ENCODE results near the gene TAAR6.
A peak's percentile ranks its signal among the peaks of the same experiment; 100 is the strongest.
"Not testable (repeated sequence)": the region's sequence is repeated elsewhere in the genome, so short reads cannot be mapped to it uniquely, and the experiment has no call there.

TAAR6 gene

GRCh38 chr6:132530293-132530974, 39.7 kb upstream of the TAAR6 start:
- no peak overlapping the region for H3K4me3 ChIP-seq (replicated peaks in 1 of 2; ENCODE audit: low read depth in 2 of 2, low read length in 2 of 2)
- peak; percentile 77 for DNase-seq (ENCODE audit: low read depth in 2 of 2)
- TF ChIP-seq CTCF (IDR thresholded peaks at IDR 0.05; ENCODE audit: low read depth, low read length): peak; percentile 64

GRCh38 chr6:132534546-132534945, 35.6 kb upstream of the TAAR6 start:
- not testable (repeated sequence) for DNase-seq (ENCODE audit: low read depth in 2 of 2); H3K4me3 ChIP-seq (replicated peaks in 1 of 2; ENCODE audit: low read depth in 2 of 2, low read length in 2 of 2)

- H3K4me3 ChIP-seq (replicated peaks in 1 of 2; ENCODE audit: low read depth in 2 of 2, low read length in 2 of 2): no peak overlapping the region
- no peak for TF ChIP-seq CTCF (IDR thresholded peaks at IDR 0.05; ENCODE audit: low read depth, low read length)
- no peak for DNase-seq (ENCODE audit: low read depth in 2 of 2)
Measured at GRCh38 chr6:132537145-132537544, 33.0 kb upstream of the TAAR6 start.

- no peak for DNase-seq (ENCODE audit: low read depth in 2 of 2)
- no peak for TF ChIP-seq CTCF (IDR thresholded peaks at IDR 0.05; ENCODE audit: low read depth, low read length)
- no peak within 1 kb of the TSS for H3K4me3 ChIP-seq (replicated peaks in 1 of 2; ENCODE audit: low read depth in 2 of 2, low read length in 2 of 2)
Measured at GRCh38 chr6:132537977-132538376, 32.1 kb upstream of the TAAR6 start, which contains the start of gene TAAR9. TAAR9 (plus strand) TSS chr6:132538277; CDS start chr6:132538290, 13 bp downstream.

- TF ChIP-seq CTCF (IDR thresholded peaks at IDR 0.05; ENCODE audit: low read depth, low read length): no peak
- H3K4me3 ChIP-seq (replicated peaks in 1 of 2; ENCODE audit: low read depth in 2 of 2, low read length in 2 of 2): no peak overlapping the region
- DNase-seq (ENCODE audit: low read depth in 2 of 2): no peak
Measured at GRCh38 chr6:132544826-132545225, 25.3 kb upstream of the TAAR6 start.

- DNase-seq (ENCODE audit: low read depth in 2 of 2): no peak
- no peak overlapping the region for H3K4me3 ChIP-seq (replicated peaks in 1 of 2; ENCODE audit: low read depth in 2 of 2, low read length in 2 of 2)
- no peak for TF ChIP-seq CTCF (IDR thresholded peaks at IDR 0.05; ENCODE audit: low read depth, low read length)
Measured at GRCh38 chr6:132548746-132549463, 21.2 kb upstream of the TAAR6 start.

GRCh38 chr6:132551214-132551613, 18.9 kb upstream of the TAAR6 start:
- no peak for DNase-seq (ENCODE audit: low read depth in 2 of 2)
- no peak for TF ChIP-seq CTCF (IDR thresholded peaks at IDR 0.05; ENCODE audit: low read depth, low read length)

More at GRCh38 chr6:132551214-132551613, 18.9 kb upstream of the TAAR6 start:
- no peak overlapping the region for H3K4me3 ChIP-seq (replicated peaks in 1 of 2; ENCODE audit: low read depth in 2 of 2, low read length in 2 of 2)

All from cardiac fibroblast (primary cell).